Kidney (tissue), 14 donors: ENCODE results near the gene GPRC5B. TPM values are rescaled to one million over a fixed set of nuclear protein-coding genes. Genes with fewer than 3 reads are reported as not detected.

ENCODE experiments used
- DNase-seq, 5 donors: peaks; one replicate each; pipeline ENCODE4 v3.0.0-alpha.2; 2013 to 2020
- FAIRE-seq: peaks from 2 replicates; lab custom pipeline; 2012; peaks lifted over from hg19 to GRCh38; lab: Jason Lieb, UNC
- H3K27ac ChIP-seq, 2 donors: one replicate each; pipeline ENCODE4 v1.7.0; 2013; ENCODE audit warnings: low read depth in 2 of 2, low read length in 2 of 2, inconsistent platforms in 1 of 2
- H3K27me3 ChIP-seq: one replicate; pipeline ENCODE4 v1.7.1; 2013; ENCODE audit warnings: low read length, inconsistent platforms; ENCODE audit not compliant: control insufficient read depth, insufficient read depth
- H3K36me3 ChIP-seq, 3 donors: one replicate each; pipeline versions ENCODE4 v1.7.0 to v1.7.1; 2013; ENCODE audit warnings: low read length in 3 of 3, control low read depth in 1 of 3, inconsistent platforms in 1 of 3; ENCODE audit not compliant: insufficient read depth in 3 of 3, control insufficient read depth in 2 of 3
- H3K4me1 ChIP-seq, 3 donors: one replicate each; pipeline versions ENCODE4 v1.7.0 to v1.7.1; 2013; ENCODE audit warnings: low read length in 3 of 3, inconsistent platforms in 1 of 3, low read depth in 1 of 3; ENCODE audit not compliant: control insufficient read depth in 2 of 3, insufficient read depth in 2 of 3
- H3K4me3 ChIP-seq, 3 donors: one replicate each; pipeline versions ENCODE4 v1.7.0 to v1.8.1; 2013; ENCODE audit warnings: low read length in 3 of 3, control low read depth in 1 of 3, inconsistent platforms in 1 of 3
- H3K9ac ChIP-seq, 3 donors: one replicate each; pipeline versions ENCODE4 v1.7.0 to v1.7.1; 2013; ENCODE audit warnings: low read length in 3 of 3, control low read depth in 1 of 3, inconsistent platforms in 1 of 3
- H3K9me3 ChIP-seq, 3 donors: one replicate each; pipeline versions ENCODE4 v1.7.0 to v1.7.1; 2013; ENCODE audit warnings: low read length in 3 of 3, control low read depth in 1 of 3, inconsistent platforms in 1 of 3; ENCODE audit not compliant: control insufficient read depth in 2 of 3, insufficient read depth in 1 of 3
- CTCF ChIP-seq: IDR thresholded peaks from 3 replicates; pipeline ENCODE4 v1.5.1; 2012; ENCODE audit warnings: mild to moderate bottlenecking, moderate library complexity, borderline replicate concordance; ENCODE audit not compliant: insufficient read depth; ENCODE audit errors: extremely low read depth
- intact Hi-C: fragments of 100-400 bp; cut with DNase I; formaldehyde crosslinking; loops from one replicate; pipeline ENCODE4 v1.11.1; 2022
- polyA plus RNA-seq: library from polyadenylated mRNA; stranded (reverse); fragments of 350-450 nt; fragmentation: Illumina TruSeq; extraction: RNeasy Lipid Tissue Mini Kit (QIAGEN cat#74804); gene quantifications from one replicate; pipeline ENCODE4 v1.2.3, GENCODE V29; 2014; ENCODE audit warnings: low read depth, low replicate concordance; ENCODE audit not compliant: insufficient read depth
- total RNA-seq: library from RNA; stranded (reverse); fragmentation: NEBNext Ultra II Directional; extraction: Animal tissue kit (Norgen Biotek cat#: 25700); gene quantifications from one replicate; pipeline ENCODE4 v1.2.1, GENCODE V29; 2021
- donor health status: control.
- donor health status: control.
- donor health status: control.
- donor health status: control.
- donor health status: control.
- donor health status: DM: yes; HTN: yes; CAD: no.
- donor health status: Normal renal cell carcinoma (clear cell type).

Gene GPRC5B
- total and polyA plus RNA-seq, 2 donors from 2014 or later, result 53.1 to 66.3 TPM

DNA sequence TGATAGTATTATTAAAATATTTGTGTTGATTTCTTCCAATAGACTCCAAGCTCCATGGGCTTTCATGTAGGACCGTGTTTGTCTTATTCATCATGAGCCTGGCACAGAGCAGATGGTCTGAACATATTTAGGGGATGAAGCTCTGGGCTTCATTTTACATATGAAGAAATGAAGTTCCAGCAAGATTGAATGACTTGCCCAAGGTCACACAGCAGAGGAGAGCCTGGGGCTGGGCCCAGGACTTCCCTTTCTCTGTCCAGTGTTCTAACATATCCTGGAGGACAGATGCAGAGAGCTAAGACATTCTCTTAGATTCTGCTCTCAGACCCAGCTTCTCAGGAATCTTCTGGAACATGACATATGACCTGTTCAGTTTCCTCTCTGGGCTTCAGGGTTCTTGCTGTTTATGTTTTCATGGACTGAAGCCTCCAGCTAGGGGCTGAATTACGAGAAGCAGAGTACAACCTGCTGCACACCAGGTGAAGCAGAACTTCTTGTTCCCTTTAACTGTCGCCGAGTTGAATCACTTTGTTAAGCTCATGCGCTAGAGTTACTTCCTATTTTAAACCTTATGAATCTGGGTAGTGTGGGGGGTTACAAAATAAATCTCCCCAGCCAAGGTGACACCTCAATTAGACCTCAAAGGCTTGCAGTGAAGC, 53.6 kb downstream of the GPRC5B start:
- intact Hi-C loops, result no loop called here
- Histone ChIP-seq H3K4me3 (no peak overlapping the region), H3K36me3 (peaks cover 0 to 2% (median 0%) of the 10 kb centered on the region in 3 donors), H3K27ac (peak overlapping the region; percentile 46 to 63), H3K27me3 (no peaks in the 10 kb centered on the region), H3K9me3 (no peaks in the 10 kb centered on the region), H3K4me1 (peaks cover 0 to 6% (median 5%) of the 10 kb centered on the region in 3 donors), H3K9ac (no peak overlapping the region)
- no peak for TF ChIP-seq CTCF
- FAIRE-seq (no peak), DNase-seq (peak in 3 of 5 donors; percentile 46 to 79 (median 72))

DNA sequence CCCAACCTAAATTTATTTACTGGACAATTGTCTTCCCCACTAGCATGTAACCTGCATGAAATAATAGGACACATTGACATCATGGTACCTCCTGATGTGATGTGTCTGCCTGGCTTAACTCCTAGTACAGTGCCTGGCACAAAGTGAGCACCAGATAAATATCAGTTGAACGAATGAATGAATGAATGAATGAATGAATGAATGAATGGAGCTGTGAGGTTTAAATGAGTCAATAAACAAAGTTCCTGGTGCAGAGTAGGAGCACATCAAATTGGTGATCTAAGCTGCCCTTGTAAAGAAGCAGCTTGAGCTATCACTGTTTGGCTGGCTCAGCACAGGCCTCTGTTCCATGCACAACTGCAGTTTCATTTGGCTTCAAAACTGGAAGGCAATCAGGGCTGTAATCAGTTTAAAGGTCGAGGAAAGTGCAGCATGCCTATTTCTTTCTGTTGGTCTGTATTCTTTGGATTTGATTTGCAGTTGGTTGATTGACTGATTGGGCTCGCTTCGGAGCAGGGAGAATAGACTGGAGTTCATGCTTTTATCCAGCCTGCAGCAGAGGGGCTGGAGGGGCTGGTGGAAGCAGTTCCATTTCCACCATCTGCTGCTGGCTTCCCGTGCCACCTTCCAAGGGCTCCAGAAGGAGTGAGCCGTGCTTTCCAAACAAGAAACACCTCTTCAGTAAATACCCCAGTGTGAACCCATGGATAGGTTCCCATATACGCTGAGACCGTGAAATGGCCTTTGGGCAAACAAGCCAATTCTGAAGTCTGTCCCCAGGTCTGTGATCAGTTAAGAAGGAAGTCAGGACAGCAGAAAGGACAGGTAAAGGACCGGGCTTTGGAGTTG, 54.6 kb downstream of the GPRC5B start:
- H3K4me1 ChIP-seq, result peaks cover 0 to 6% (median 5%) of the 10 kb centered on the region in 3 donors
- no peak overlapping the region for H3K9ac ChIP-seq
- H3K9me3 ChIP-seq, result no peaks in the 10 kb centered on the region
- no peak overlapping the region for H3K4me3 ChIP-seq
- H3K36me3 ChIP-seq, result peaks cover 0 to 2% (median 0%) of the 10 kb centered on the region in 3 donors
- peak overlapping the region; percentile 63 to 67 for H3K27ac ChIP-seq
- TF ChIP-seq CTCF, result no peak
- intact Hi-C loops, result no loop called here
- H3K27me3 ChIP-seq, result no peaks in the 10 kb centered on the region
- no peak for FAIRE-seq
- no peak for DNase-seq

DNA sequence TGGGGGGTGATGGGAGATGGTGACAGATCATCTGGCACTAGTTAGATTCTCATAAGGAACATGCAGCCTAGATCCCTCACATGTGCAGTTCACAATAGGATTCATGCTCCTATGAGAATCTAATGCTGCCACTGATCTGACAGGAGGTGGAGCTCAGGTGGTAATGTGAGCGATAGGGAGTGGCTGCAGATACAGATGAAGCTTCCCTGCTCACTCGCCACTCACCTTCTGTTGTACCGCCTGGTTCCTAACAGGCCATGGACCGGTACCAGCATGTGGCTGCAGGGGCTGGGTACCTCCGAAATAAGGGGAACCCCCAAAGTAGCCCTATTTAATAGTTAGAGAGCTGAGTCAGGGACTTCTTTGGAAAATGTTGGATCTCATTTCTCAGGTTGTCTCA, 60.4 kb downstream of the GPRC5B start:
- peaks cover 0 to 2% (median 0%) of the 10 kb centered on the region in 3 donors for H3K36me3 ChIP-seq
- H3K27me3 ChIP-seq, result no peaks in the 10 kb centered on the region
- no peak overlapping the region for H3K9ac ChIP-seq
- DNase-seq, result no peak
- TF ChIP-seq CTCF, result no peak
- no peak overlapping the region for H3K27ac ChIP-seq
- no peak overlapping the region for H3K4me3 ChIP-seq
- no peaks in the 10 kb centered on the region for H3K9me3 ChIP-seq
- FAIRE-seq, result no peak
- H3K4me1 ChIP-seq, result no peaks in the 10 kb centered on the region
- intact Hi-C loops, result no loop called here
